Transverse colon (tissue), 4 donors: Measurements from ENCODE around the gene TNFSF15. TPM values are rescaled to one million over a fixed set of nuclear protein-coding genes. Genes with fewer than 3 reads are reported as not detected.

Experiments
- DNase-seq: peaks from one replicate; pipeline ENCODE4 v3.0.0-alpha.2; 2019
- H3K27ac ChIP-seq, 4 donors: fragments of 200-600 bp; sonication (generic); 2 replicates each; pipeline ENCODE4 v1.5.1; 2016 to 2018; ENCODE audit warnings: inconsistent platforms in 4 of 4
- H3K27me3 ChIP-seq: fragments of 200-600 bp; sonication (generic); 2 replicates; pipeline ENCODE4 v1.5.1; 2017; ENCODE audit warnings: inconsistent platforms
- H3K36me3 ChIP-seq, 4 donors: fragments of 200-600 bp; sonication (generic); 2 replicates each; pipeline ENCODE4 v1.5.1; 2017 to 2019; ENCODE audit warnings: inconsistent platforms in 4 of 4
- H3K4me1 ChIP-seq, 4 donors: fragments of 200-600 bp; sonication (generic); 2 replicates each; pipeline ENCODE4 v1.5.1; 2017 to 2020; ENCODE audit warnings: inconsistent platforms in 4 of 4
- H3K4me3 ChIP-seq, 4 donors: fragments of 200-600 bp; sonication (generic); 1 replicate in 1 of 4; 2 replicates in 3 of 4; pipeline versions ENCODE4 v1.5.1 to v1.6.1; 2017 to 2019; ENCODE audit warnings: inconsistent platforms in 4 of 4
- H3K9me3 ChIP-seq, 2 donors: fragments of 200-600 bp; sonication (generic); 2 replicates each; pipeline ENCODE4 v1.5.1; 2017 to 2019; ENCODE audit warnings: inconsistent platforms in 2 of 2
- EP300 ChIP-seq: sonication (generic); formaldehyde crosslinking; IDR thresholded peaks from one replicate; pipeline ENCODE4 v1.6.1; 2017; ENCODE audit warnings: antibody characterized with exemption, low read depth
- POLR2A ChIP-seq: fragments of 450-650 bp; IDR thresholded peaks from one replicate; pipeline ENCODE4 v1.6.1; 2016; ENCODE audit warnings: antibody characterized with exemption, mild to moderate bottlenecking, moderate library complexity
- POLR2AphosphoS5 ChIP-seq, 3 donors: sonication (generic); formaldehyde crosslinking; IDR thresholded peaks; one replicate each; pipeline ENCODE4 v1.6.1; 2016; ENCODE audit warnings: antibody characterized with exemption in 3 of 3
- WGBS, 2 donors: methylation state at CpG; one replicate each; pipeline ENCODE4 v1.1.5; 2018; ENCODE audit warnings: low coverage in 1 of 2; 5-methylcytosine and 5-hydroxymethylcytosine counted together
- in situ Hi-C, 4 donors: fragments of 200-750 bp; cut with MboI; loops; one replicate each; pipeline versions ENCODE4 v1.15.0 to v1.15.1; 2017; ENCODE audit warnings: low sequenced_read_pairs in 3 of 4, low pct_ligation_motif_present in 1 of 4, low pct_unique_long_range_greater_than_20kb in 1 of 4
- intact Hi-C: fragments of 100-400 bp; cut with DNase I; formaldehyde crosslinking; loops from one replicate; pipeline ENCODE4 v1.15.1; 2023; ENCODE audit warnings: low total_unique reads
- total RNA-seq, 4 donors: library from RNA; depleted of rRNA; stranded (reverse); fragments of >200 nt; gene quantifications; one replicate each; pipeline ENCODE4 v1.1.0, GENCODE V29; 2016
- TF ChIP-seq, protein P1 (sequence below), 5 experiments: fragments of 200-600 bp in 3 of 5; fragments of 450-650 bp in 2 of 5; sonication (generic) in 3 of 5; IDR thresholded peaks; 1 replicate in 2 of 5; 2 replicates in 3 of 5; pipeline ENCODE4 v1.5.1; 2016 to 2017; ENCODE audit warnings: antibody characterized with exemption in 5 of 5, inconsistent platforms in 3 of 5, mild to moderate bottlenecking in 2 of 5, moderate library complexity in 1 of 5

The TNFSF15 gene
- total RNA-seq, 4 donors from 2014 or later: 0.37 to 2.0 (median 1.9) TPM

DNA sequence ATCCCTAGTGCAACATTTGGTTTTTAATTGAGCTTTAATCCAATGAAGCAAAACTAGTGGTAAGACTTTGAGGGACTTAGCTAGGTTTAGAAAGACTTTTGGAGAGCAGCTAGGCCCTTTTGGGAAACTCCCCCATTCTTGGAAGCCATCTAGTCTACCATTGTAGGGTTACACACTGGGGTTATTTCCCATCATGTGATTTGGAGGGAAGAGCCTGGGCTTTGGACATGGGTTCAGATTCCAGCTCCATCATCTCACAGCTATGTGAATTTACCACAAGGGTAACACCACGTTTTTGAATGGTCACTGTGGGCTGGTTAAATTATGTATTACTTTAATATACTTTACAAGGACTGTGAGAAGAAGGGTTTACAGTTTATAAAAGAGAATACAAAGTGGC lies 18.3 kb upstream of the TNFSF15 start:
- in situ Hi-C loops (no loop called here), intact Hi-C loops (loop anchor here (1.0 kb wide), 1 partner anchor 13 kb away; no protein-coding TSS in a partner anchor)
- Histone ChIP-seq H3K4me3 (no peak overlapping the region), H3K27ac (no peak overlapping the region), H3K27me3 (no peaks in the 10 kb centered on the region), H3K9me3 (no peaks in the 10 kb centered on the region), H3K36me3 (no peaks in the 10 kb centered on the region), H3K4me1 (no peaks in the 10 kb centered on the region)
- 25% methylated on average over 1 of the region's 1 CpG for WGBS, 2 donors
- TF ChIP-seq POLR2A (no peak), POLR2AphosphoS5 (IDR thresholded peaks at IDR 0.05) (no peak), EP300 (no peak)
- TF ChIP-seq, protein P1, sequence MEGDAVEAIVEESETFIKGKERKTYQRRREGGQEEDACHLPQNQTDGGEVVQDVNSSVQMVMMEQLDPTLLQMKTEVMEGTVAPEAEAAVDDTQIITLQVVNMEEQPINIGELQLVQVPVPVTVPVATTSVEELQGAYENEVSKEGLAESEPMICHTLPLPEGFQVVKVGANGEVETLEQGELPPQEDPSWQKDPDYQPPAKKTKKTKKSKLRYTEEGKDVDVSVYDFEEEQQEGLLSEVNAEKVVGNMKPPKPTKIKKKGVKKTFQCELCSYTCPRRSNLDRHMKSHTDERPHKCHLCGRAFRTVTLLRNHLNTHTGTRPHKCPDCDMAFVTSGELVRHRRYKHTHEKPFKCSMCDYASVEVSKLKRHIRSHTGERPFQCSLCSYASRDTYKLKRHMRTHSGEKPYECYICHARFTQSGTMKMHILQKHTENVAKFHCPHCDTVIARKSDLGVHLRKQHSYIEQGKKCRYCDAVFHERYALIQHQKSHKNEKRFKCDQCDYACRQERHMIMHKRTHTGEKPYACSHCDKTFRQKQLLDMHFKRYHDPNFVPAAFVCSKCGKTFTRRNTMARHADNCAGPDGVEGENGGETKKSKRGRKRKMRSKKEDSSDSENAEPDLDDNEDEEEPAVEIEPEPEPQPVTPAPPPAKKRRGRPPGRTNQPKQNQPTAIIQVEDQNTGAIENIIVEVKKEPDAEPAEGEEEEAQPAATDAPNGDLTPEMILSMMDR (IDR thresholded peaks at IDR 0.05): no peak
- no peak for DNase-seq

- Histone ChIP-seq H3K27ac (no peak overlapping the region), H3K27me3 (no peaks in the 10 kb centered on the region), H3K36me3 (no peaks in the 10 kb centered on the region), H3K9me3 (no peaks in the 10 kb centered on the region), H3K4me1 (no peaks in the 10 kb centered on the region), H3K4me3 (no peak overlapping the region)
- TF ChIP-seq POLR2A: no peak
- TF ChIP-seq EP300: no peak
- no peak for TF ChIP-seq POLR2AphosphoS5 (IDR thresholded peaks at IDR 0.05)
- TF ChIP-seq, protein P1 (IDR thresholded peaks at IDR 0.05): no peak
- no peak for DNase-seq
- intact Hi-C loops: no loop called here
- in situ Hi-C loops: no loop called here
- WGBS, 2 donors: 80% methylated on average over 1 of the region's 1 CpG; no CpG with 5 or more reads in 1 of the 2 donors
Measured at GRCh38 chr9:114823441-114823840, 17.6 kb upstream of the TNFSF15 start.

GRCh38 chr9:114822708-114823107 lies 16.9 kb upstream of the TNFSF15 start:
- in situ Hi-C loops: no loop called here
- no peak overlapping the region for H3K4me3 ChIP-seq
- intact Hi-C loops: no loop called here
- H3K36me3 ChIP-seq: no peaks in the 10 kb centered on the region
- TF ChIP-seq EP300 (no peak), POLR2A (no peak), POLR2AphosphoS5 (IDR thresholded peaks at IDR 0.05) (no peak)
- TF ChIP-seq, protein P1 (IDR thresholded peaks at IDR 0.05): no peak
- no peaks in the 10 kb centered on the region for H3K4me1 ChIP-seq
- no peaks in the 10 kb centered on the region for H3K27me3 ChIP-seq
- 63 to 73% methylated on average over 2 of the region's 2 CpGs for WGBS, 2 donors
- no peak for DNase-seq
- no peaks in the 10 kb centered on the region for H3K9me3 ChIP-seq
- no peak overlapping the region for H3K27ac ChIP-seq

DNA sequence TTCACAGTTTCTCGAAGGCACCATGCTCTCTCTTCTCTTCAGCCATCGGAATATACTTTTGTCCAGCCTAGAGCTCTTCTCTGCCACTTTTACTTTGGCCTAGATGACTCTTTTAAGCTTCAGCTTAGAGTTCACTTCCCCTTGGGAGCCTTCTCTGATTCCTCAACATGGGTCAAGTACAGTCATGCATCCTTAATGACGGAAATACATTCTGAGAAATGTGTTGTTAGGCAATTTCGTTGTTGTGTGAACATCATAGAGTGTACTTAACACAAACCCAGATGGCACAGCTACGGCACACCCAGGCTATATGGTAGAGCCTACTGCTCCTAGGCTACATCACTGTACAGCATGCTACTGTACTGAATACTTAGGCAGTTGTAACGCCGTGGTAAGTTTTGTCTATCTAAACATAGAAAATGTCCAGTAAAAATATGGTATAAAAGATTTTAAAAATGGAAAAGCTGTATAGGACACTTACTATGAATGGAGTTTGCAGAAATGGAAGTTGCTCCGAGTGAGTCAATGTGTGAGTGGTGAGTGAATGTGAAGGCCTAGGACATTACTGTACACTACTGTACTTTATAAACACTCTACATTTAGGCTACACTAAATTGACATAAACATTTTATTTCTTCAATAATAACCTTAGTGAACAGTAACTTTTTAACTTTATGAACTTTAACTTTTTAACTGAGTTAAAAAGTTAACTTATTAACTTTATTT lies 15.1 kb upstream of the TNFSF15 start:
- TF ChIP-seq EP300: no peak
- TF ChIP-seq POLR2A: no peak
- TF ChIP-seq, protein P1 (IDR thresholded peaks at IDR 0.05): no peak
- no peak for TF ChIP-seq POLR2AphosphoS5 (IDR thresholded peaks at IDR 0.05)
- in situ Hi-C loops: no loop called here
- 91 to 92% methylated on average over 5 to 8 of the region's 8 CpGs for WGBS, 2 donors

More for the DNA sequence above, 15.1 kb upstream of the TNFSF15 start:
- H3K27me3 ChIP-seq: no peaks in the 10 kb centered on the region
- intact Hi-C loops: no loop called here
- H3K36me3 ChIP-seq: no peaks in the 10 kb centered on the region
- H3K4me1 ChIP-seq: no peaks in the 10 kb centered on the region
- H3K9me3 ChIP-seq: no peaks in the 10 kb centered on the region
- DNase-seq: no peak
- no peak overlapping the region for H3K4me3 ChIP-seq
- H3K27ac ChIP-seq: no peak overlapping the region
